HG02763 (cell line): ENCODE measurements around the gene FAM81A.

Experiments used
- ATAC-seq: cut with Tn5 transposase; IDR thresholded peaks from one replicate; pipeline ENCODE4 v1.9.1; 2021; ENCODE audit warnings: mild to moderate bottlenecking, moderate library complexity; ENCODE audit not compliant: unreplicated experiment

FAM81A gene

GRCh38 chr15:59537403-59537802, 99.4 kb downstream of the FAM81A start:
- no peak for ATAC-seq

- ATAC-seq = no peak
Measured at GRCh38 chr15:59538494-59538893, 100.5 kb downstream of the FAM81A start.

DNA sequence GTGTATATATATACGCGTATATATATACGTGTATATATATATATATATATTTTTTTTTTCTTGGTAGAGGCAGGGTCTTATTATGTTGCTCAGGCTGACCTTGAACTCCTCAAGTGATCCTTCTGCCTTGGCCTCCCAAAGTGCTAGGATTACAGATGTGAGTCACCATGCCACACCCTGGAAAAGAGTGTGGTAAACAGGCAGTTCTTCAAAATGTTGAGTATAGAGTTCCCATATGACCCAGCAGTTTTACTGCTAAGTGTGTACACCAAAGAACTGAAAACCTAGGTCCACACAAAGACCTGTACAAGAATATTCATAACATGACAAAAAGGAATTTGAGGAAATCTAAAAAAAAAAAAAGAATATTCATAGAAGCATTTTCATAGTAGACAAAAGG, 101.8 kb downstream of the FAM81A start:
- ATAC-seq = no peak

- no peak for ATAC-seq
Measured at GRCh38 chr15:59540654-59541053, 102.7 kb downstream of the FAM81A start.

DNA sequence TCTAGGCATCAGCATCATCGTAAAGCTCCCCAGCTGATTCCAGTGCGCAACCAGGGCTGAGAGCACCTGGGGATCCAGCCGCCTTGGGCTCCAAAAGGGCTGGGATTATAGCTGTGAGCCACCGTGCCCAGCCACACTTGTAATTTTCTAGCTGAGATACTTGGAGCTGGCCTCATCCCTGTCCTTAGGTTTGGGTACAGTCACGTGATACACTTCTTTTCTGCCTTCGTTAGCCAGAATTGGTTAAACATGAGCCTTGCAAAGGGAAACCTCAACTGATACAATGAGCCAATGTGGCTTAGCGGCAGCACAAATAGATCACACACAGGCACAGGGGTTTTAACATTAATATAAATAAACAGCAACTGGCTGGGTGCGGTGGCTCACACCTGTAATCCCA, 103.8 kb downstream of the FAM81A start:
- no peak for ATAC-seq

DNA sequence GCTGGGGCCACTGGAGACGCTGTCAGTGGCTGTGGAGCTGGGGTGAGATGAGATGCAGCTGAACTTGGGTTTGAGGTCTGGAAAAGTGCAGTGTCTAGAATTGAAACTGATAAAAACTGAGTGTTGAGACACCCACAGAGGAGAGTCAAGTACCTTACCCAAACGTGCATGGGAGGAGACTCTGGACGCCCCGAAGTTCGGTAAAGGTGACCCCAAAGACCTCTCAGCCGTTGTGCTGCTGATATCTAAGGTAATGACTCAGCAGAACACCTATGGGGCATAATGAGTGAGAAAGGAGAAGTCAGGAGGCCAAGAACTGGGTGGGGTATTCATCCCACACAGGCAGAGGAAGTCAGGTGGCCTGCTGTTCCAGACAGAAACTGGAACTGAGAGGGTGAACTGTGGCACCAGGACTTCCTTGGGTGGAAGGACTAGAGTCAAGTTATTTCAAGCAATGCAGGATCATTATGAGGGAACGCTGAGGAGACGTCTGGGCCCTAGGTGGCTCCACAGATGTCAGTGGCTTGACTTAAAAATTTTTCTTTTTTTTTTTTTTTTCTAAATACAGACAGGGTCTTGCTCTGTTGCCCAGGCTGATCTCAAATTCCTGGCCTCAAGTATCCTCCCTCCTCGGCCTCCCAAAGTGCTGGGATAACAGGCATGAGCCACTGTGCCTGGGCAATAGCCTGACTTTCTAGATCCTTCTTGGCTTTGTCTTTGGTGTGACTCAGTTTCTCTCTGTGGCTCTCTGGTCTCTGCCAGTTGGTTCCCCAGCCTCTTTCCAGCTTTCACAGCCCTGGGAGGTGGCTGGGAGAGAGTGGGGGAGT, 105.9 kb downstream of the FAM81A start:
- no peak for ATAC-seq

GRCh38 chr15:59545573-59545972, 107.6 kb downstream of the FAM81A start:
- no peak for ATAC-seq

GRCh38 chr15:59548501-59549226, 110.7 kb downstream of the FAM81A start:
- no peak for ATAC-seq

- no peak for ATAC-seq
Measured at GRCh38 chr15:59549301-59550185, 111.6 kb downstream of the FAM81A start.

DNA sequence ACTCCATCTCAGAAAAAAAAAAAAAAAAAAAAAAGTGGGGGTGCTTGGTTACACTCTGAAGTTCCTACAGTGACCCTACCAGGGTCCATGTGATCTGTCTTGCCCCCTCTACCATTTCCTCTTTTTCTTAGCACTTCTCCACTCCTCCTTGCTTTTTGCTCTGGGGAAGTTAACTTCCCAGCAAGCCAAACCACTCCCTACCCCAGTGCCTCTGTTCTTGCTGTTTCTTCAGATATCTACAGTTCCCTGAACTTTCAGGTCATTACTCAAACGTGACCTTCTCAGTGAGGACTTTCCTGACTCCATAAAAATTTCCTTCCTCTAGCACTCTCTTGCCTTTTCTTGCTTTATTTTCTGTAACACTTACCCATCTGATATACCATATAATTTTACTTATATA, 112.5 kb downstream of the FAM81A start:
- ATAC-seq = no peak

GRCh38 chr15:59550956-59551355, 113.0 kb downstream of the FAM81A start:
- ATAC-seq = no peak

- ATAC-seq = no peak
Measured at GRCh38 chr15:59553879-59554735, 116.1 kb downstream of the FAM81A start.

DNA sequence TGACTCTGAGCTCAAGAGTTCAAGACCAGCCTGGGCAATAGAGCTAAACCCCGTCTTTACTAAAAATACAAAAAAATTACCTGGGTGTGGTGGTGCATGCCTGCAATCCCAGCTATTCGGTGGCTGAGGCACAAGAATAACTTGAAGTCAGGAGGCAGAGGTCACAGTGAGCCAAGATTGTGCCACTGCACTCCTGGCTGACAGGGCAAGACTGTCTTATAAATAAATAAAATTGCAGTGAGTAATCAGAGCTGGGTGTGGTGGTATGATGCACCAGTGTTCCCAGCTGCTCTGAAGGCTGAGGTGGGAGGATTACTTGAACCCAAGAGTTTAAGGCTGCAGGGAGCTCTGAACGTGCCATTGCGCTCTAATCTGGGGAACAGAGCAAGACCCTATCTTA, 117.7 kb downstream of the FAM81A start:
- no peak for ATAC-seq

DNA sequence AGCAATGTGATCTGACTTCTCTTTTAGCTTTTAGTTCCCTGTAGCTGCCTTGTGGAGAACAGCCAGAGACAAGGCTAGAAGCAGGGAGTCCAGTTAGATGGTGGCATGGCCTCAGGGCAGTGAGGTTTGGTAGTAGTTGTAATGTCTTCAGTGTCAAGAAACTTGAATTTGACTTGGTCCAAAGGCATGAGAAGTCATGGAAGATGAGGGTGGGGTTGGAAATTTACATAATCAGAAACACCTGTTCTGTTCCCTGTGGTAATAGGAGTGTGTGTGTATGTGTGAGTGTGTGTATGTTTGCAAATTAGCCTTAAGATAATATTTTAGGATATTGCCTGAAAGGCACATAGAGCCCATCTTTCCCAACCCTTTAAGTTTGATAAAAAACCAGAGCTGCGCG, 118.4 kb downstream of the FAM81A start:
- ATAC-seq = no peak

DNA sequence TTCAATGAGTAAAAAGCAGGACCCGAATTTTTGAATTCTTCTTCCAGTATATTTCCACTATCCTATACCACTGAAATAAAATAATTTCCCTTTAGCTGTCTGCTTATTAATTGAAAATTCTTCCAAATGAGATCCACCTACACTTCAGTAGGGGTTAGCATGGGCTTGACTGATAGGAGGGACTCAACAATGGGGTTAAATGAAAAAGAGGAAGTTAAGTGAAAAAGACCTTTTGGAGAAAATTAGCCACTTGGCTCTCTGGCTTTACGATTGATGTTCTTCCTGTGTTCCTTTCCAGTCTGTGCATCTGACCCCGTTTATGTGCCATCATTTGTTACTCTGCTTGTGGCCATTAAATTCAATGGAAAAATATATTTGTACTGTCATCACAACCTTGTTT, 119.6 kb downstream of the FAM81A start:
- no peak for ATAC-seq

- ATAC-seq = no peak
Measured at GRCh38 chr15:59558851-59559250, 120.9 kb downstream of the FAM81A start.

DNA sequence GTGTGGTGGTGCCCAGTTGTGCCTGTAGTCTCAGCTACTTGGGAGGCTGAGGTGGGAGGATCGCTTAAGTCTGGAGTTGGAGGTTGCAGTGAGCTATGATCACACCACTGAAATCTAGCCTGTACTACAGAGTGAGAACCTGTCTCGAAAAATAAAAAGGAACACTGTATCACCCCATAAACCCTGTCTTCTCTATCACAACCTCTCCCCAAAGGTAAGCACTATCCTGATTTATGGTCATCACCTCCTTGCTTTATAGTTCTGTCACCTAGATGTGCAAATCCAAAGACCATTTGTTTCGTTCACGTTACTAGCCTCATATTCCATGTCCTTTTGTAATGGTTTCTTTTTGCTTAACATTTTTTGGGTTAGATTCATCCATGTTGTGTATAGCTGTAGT, 123.6 kb downstream of the FAM81A start:
- ATAC-seq = no peak

DNA sequence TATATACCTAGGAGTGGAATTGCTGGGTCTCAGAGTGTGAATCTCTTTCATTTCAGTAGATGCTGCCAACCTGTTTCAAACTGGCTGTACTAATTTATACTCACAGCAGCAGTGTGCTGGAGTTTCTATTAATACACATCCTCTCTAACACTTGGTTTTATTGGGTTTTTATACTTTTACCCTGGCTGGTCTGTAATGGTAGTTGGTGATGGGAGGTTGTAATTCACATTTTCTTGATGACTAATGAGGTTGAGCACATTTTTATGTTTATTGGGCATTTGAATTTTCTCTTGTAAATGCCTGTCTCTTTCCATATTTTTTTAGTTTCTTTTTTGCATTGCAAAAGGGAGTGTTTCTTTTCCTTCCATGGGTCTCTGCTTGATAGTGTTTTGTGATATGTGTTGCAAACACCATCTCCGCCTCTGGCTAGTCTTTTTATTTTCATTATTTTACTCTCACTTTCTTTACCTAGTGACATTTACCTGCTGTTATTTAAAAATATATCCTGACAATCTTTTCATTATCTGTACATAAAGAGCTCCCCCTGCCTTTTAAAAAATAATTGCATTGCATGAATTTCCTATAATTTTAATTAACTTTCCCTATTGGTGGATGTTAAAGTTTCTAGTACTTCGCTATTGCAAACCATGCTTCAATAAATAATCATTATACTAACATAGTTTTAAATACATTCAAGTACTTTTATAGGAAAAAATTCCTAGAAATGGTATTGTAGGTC, 124.6 kb downstream of the FAM81A start:
- no peak for ATAC-seq

GRCh38 chr15:59565299-59565698, 127.3 kb downstream of the FAM81A start:
- ATAC-seq = no peak

DNA sequence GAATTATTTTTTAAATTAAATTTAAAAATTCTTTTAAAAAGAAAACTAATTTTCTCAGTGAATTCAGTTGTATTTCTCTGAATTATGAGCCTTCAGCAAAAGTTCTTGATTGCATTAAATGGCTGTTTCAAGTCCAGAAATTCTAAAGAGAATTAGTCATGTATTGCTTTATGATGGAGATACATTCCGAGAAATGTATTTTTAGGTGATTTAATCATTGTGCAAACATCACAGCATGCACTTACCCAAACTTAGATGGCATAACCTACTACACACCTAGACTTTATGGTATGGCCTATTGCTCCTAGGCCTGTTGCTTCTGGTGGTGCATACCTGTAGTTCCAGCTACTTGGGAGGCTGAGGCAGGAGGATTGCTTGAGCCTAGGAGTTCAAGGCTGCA, 129.3 kb downstream of the FAM81A start:
- no peak for ATAC-seq
